ENCODE results near the gene HACE1.

DNA sequence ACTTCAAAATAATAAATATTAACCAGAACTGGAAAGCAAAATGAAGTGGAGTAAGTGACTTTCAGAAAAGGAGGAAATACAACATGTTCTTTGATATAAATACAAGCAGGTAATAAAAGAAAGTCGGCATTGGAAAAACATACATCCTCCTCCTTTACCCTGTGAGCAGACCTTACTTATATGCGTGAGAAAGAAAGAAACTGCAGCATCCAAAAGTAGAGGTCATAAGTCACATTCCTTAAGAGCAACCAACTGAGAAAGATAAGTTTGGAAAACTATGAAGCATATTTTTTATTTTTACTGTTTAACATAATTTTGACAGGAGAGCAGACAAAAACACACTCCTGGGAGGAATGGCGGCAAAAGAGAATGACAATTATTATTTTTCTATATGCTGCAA lies 155.5 kb downstream of the HACE1 start:
- TF ChIP-seq, protein P1, sequence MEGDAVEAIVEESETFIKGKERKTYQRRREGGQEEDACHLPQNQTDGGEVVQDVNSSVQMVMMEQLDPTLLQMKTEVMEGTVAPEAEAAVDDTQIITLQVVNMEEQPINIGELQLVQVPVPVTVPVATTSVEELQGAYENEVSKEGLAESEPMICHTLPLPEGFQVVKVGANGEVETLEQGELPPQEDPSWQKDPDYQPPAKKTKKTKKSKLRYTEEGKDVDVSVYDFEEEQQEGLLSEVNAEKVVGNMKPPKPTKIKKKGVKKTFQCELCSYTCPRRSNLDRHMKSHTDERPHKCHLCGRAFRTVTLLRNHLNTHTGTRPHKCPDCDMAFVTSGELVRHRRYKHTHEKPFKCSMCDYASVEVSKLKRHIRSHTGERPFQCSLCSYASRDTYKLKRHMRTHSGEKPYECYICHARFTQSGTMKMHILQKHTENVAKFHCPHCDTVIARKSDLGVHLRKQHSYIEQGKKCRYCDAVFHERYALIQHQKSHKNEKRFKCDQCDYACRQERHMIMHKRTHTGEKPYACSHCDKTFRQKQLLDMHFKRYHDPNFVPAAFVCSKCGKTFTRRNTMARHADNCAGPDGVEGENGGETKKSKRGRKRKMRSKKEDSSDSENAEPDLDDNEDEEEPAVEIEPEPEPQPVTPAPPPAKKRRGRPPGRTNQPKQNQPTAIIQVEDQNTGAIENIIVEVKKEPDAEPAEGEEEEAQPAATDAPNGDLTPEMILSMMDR (IDR thresholded peaks at IDR 0.05): no peak
- no peak for TF ChIP-seq POLR2A (IDR thresholded peaks at IDR 0.05)
